OCI-LY1 (cell line): ENCODE data around the gene EIF2S1.

Source experiments
- CTCF ChIP-seq: fragments of 200-600 bp; sonication (generic), shearing (Covaris generic); IDR thresholded peaks from 2 replicates; pipeline ENCODE4 v1.5.1; 2017; ENCODE audit warnings: mild to moderate bottlenecking, antibody characterized with exemption, low read length, moderate library complexity, mixed read lengths
- EZH2 ChIP-seq: fragments of 200-600 bp; sonication (generic), shearing (Covaris generic); IDR thresholded peaks from 2 replicates; pipeline ENCODE4 v1.8.0; 2017; ENCODE audit warnings: borderline replicate concordance, mixed run types, mild to moderate bottlenecking, antibody characterized with exemption, low read length, moderate library complexity, mixed read lengths

- TF ChIP-seq CTCF (no peak), EZH2 (no peak)
Measured at GRCh38 chr14:67377916-67378315, 17.8 kb downstream of the EIF2S1 start.
